ENCODE measurements around the gene PCDHGB7. TPM values are rescaled to one million over a fixed set of nuclear protein-coding genes. Genes with fewer than 3 reads are reported as not detected.
"Not testable (repeated sequence)": the region's sequence is repeated elsewhere in the genome, so short reads cannot be mapped to it uniquely, and the experiment has no call there.

PCDHGB7 gene
- polyA plus RNA-seq (ENCODE audit: insufficient read length), result 7.0 TPM

- DNase-seq (ENCODE audit: low read depth), result not testable (repeated sequence)
These were observed at the start of gene PCDHGB7 for GRCh38 chr5:141417494-141418172. TSS of gene PCDHGB7 (plus strand) at chr5:141417677. CDS start at chr5:141417860, 183 bp downstream.

GRCh38 chr5:141369994-141370848, 47.3 kb upstream of the PCDHGB7 start, which contains the start of gene PCDHGB3:
TSS of gene PCDHGB3 (plus strand) at chr5:141370242. CDS start at chr5:141370395, 153 bp downstream.
- no peak for DNase-seq (ENCODE audit: low read depth)

GRCh38 chr5:141371572-141372475, 45.7 kb upstream of the PCDHGB7 start:
- no peak for DNase-seq (ENCODE audit: low read depth)

GRCh38 chr5:141373673-141374317, 43.7 kb upstream of the PCDHGB7 start, which contains the start of gene PCDHGA6:
TSS of gene PCDHGA6 (plus strand) at chr5:141373891. CDS start at chr5:141374084, 193 bp downstream.
- no peak for DNase-seq (ENCODE audit: low read depth)

- DNase-seq (ENCODE audit: low read depth), result no peak
These were observed 42.9 kb upstream of the PCDHGB7 start for GRCh38 chr5:141374627-141375026.

- not testable (repeated sequence) for DNase-seq (ENCODE audit: low read depth)
These were observed 41.9 kb upstream of the PCDHGB7 start for GRCh38 chr5:141375444-141376155.

GRCh38 chr5:141382469-141383294, 34.8 kb upstream of the PCDHGB7 start, which contains the start of gene PCDHGA7:
TSS of gene PCDHGA7 (plus strand) at chr5:141382742. CDS start at chr5:141382900, 158 bp downstream.
- DNase-seq (ENCODE audit: low read depth), result no peak

GRCh38 chr5:141383345-141383744, 34.1 kb upstream of the PCDHGB7 start:
- no peak for DNase-seq (ENCODE audit: low read depth)

- no peak for DNase-seq (ENCODE audit: low read depth)
These were observed 32.8 kb upstream of the PCDHGB7 start for GRCh38 chr5:141384471-141385267.

- not testable (repeated sequence) for DNase-seq (ENCODE audit: low read depth)
These were observed 29.7 kb upstream of the PCDHGB7 start, which contains the start of gene PCDHGB4 for GRCh38 chr5:141387557-141388311. TSS of gene PCDHGB4 (plus strand) at chr5:141387698. CDS start at chr5:141387885, 187 bp downstream.

GRCh38 chr5:141388661-141389060, 28.8 kb upstream of the PCDHGB7 start:
- DNase-seq (ENCODE audit: low read depth), result no peak

- DNase-seq (ENCODE audit: low read depth), result no peak
These were observed 28.1 kb upstream of the PCDHGB7 start for GRCh38 chr5:141389153-141390042.

- DNase-seq (ENCODE audit: low read depth), result no peak
These were observed 24.9 kb upstream of the PCDHGB7 start, which contains the start of gene PCDHGA8 for GRCh38 chr5:141392429-141393198. TSS of gene PCDHGA8 (plus strand) at chr5:141392633. CDS start at chr5:141392814, 181 bp downstream.

- DNase-seq (ENCODE audit: low read depth), result no peak
These were observed 24.2 kb upstream of the PCDHGB7 start for GRCh38 chr5:141393267-141393666.

GRCh38 chr5:141394401-141395187, 22.9 kb upstream of the PCDHGB7 start:
- DNase-seq (ENCODE audit: low read depth), result not testable (repeated sequence)
